CD14-positive monocyte (primary cell): ENCODE data around the gene KCNN3. TPM values are rescaled to one million over a fixed set of nuclear protein-coding genes. Genes with fewer than 3 reads are reported as not detected.

ENCODE experiments used
- DNase-seq, 3 donors: peaks; one replicate each; pipeline ENCODE4 v3.0.0-alpha.2; 2011 to 2022
- H2AFZ ChIP-seq: 2 replicates; pipeline ENCODE4 v1.6.0; 2012; ENCODE audit warnings: mild to moderate bottlenecking, low read depth, low read length, inconsistent platforms; ENCODE audit not compliant: insufficient read depth, poor library complexity, severe bottlenecking
- H3K27ac ChIP-seq, 2 donors: 1 replicate in 1 of 2; 2 replicates in 1 of 2; pipeline ENCODE4 v1.5.1; 2012 to 2013; ENCODE audit warnings: low read length in 2 of 2, control low read depth in 1 of 2, inconsistent platforms in 1 of 2, low read depth in 1 of 2, mild to moderate bottlenecking in 1 of 2
- H3K27me3 ChIP-seq, 2 donors: one replicate each; pipeline versions ENCODE4 v1.6.0 to v1.6.1; 2011 to 2013; ENCODE audit warnings: low read length in 2 of 2; ENCODE audit not compliant: control insufficient read depth in 2 of 2, insufficient read depth in 2 of 2
- H3K36me3 ChIP-seq, 2 donors: replicated peaks in 1 of 2; 1 replicate in 1 of 2; 2 replicates in 1 of 2; pipeline versions ENCODE4 v1.5.1 to v1.6.1; 2012 to 2013; ENCODE audit warnings: low read length in 2 of 2, control low read depth in 1 of 2, inconsistent platforms in 1 of 2, mild to moderate bottlenecking in 1 of 2; ENCODE audit not compliant: insufficient read depth in 2 of 2, control insufficient read depth in 1 of 2
- H3K4me1 ChIP-seq, 2 donors: 1 replicate in 1 of 2; 2 replicates in 1 of 2; pipeline versions ENCODE4 v1.5.1 to v1.6.1; 2012 to 2013; ENCODE audit warnings: low read length in 2 of 2, control low read depth in 1 of 2, inconsistent platforms in 1 of 2, mild to moderate bottlenecking in 1 of 2, moderate library complexity in 1 of 2; ENCODE audit not compliant: insufficient read depth in 2 of 2, control insufficient read depth in 1 of 2
- H3K4me2 ChIP-seq: replicated peaks from 2 replicates; pipeline ENCODE3; 2012; ENCODE audit warnings: low read length, moderate library complexity, mild to moderate bottlenecking; ENCODE audit not compliant: poor library complexity, severe bottlenecking; ENCODE audit errors: extremely low read depth
- H3K4me3 ChIP-seq, 3 experiments: fragments of 200-600 bp in 1 of 3; sonication (generic) in 1 of 3; replicated peaks in 1 of 3; 1 replicate in 2 of 3; 2 replicates in 1 of 3; pipeline ENCODE4 v1.5.1; 2011 to 2013; ENCODE audit warnings: low read length in 3 of 3, mild to moderate bottlenecking in 3 of 3, control low read depth in 2 of 3, low read depth in 2 of 3, inconsistent platforms in 1 of 3, moderate library complexity in 1 of 3
- H3K79me2 ChIP-seq: 2 replicates; pipeline ENCODE4 v1.6.0; 2012; ENCODE audit warnings: mild to moderate bottlenecking, control low read depth, inconsistent platforms, low read length, moderate library complexity; ENCODE audit not compliant: insufficient read depth
- H3K9ac ChIP-seq: 2 replicates; pipeline ENCODE4 v1.6.0; 2017; ENCODE audit warnings: low read length, mild to moderate bottlenecking; ENCODE audit not compliant: insufficient read depth, poor library complexity, severe bottlenecking
- H3K9me3 ChIP-seq, 2 donors: replicated peaks in 1 of 2; 1 replicate in 1 of 2; 2 replicates in 1 of 2; pipeline versions ENCODE4 v1.5.1 to v1.6.1; 2012 to 2013; ENCODE audit warnings: low read length in 2 of 2, control low read depth in 1 of 2; ENCODE audit not compliant: control insufficient read depth in 1 of 2, insufficient read depth in 1 of 2
- H4K20me1 ChIP-seq: 2 replicates; pipeline ENCODE4 v1.6.0; 2012; ENCODE audit warnings: mild to moderate bottlenecking, low read length, control low read depth, moderate library complexity; ENCODE audit not compliant: insufficient read depth
- H3K27ac Mint-ChIP-seq, 7 donors: one replicate each; pipeline ENCODE4 v1.8.0; 2020; ENCODE audit warnings: mild to moderate bottlenecking in 7 of 7, mixed read lengths in 7 of 7, moderate library complexity in 6 of 7, inconsistent platforms in 2 of 7
- H3K27me3 Mint-ChIP-seq, 3 donors: one replicate each; pipeline ENCODE4 v1.8.0; 2021 to 2022; ENCODE audit warnings: low read depth in 3 of 3, mild to moderate bottlenecking in 3 of 3, mixed read lengths in 3 of 3, moderate library complexity in 3 of 3, inconsistent platforms in 1 of 3
- H3K36me3 Mint-ChIP-seq, 2 donors: one replicate each; pipeline ENCODE4 v1.8.0; 2020; ENCODE audit warnings: mixed read lengths in 2 of 2, inconsistent platforms in 1 of 2, mild to moderate bottlenecking in 1 of 2
- H3K4me1 Mint-ChIP-seq: one replicate; pipeline ENCODE4 v1.8.0; 2020; ENCODE audit warnings: mild to moderate bottlenecking, mixed read lengths
- H3K4me3 Mint-ChIP-seq, 2 donors: one replicate each; pipeline ENCODE4 v1.8.0; 2020; ENCODE audit warnings: mild to moderate bottlenecking in 2 of 2, mixed read lengths in 2 of 2, moderate library complexity in 1 of 2
- H3K9me3 Mint-ChIP-seq, 7 donors: one replicate each; pipeline ENCODE4 v1.8.0; 2020 to 2022; ENCODE audit warnings: mixed read lengths in 7 of 7, mild to moderate bottlenecking in 6 of 7, moderate library complexity in 6 of 7, inconsistent platforms in 2 of 7
- CTCF ChIP-seq: fragments of 200-600 bp; IDR thresholded peaks from one replicate; pipeline ENCODE4 v1.8.0; 2022; ENCODE audit warnings: antibody characterized with exemption, mild to moderate bottlenecking
- WGBS: methylation state at CpG from one replicate; pipeline ENCODE4 v1.1.5; 2013; ENCODE audit warnings: missing lambda C conversion rate; ENCODE audit not compliant: insufficient coverage; 5-methylcytosine and 5-hydroxymethylcytosine counted together
- intact Hi-C, 2 donors: fragments of 100-400 bp; cut with micrococcal nuclease; formaldehyde crosslinking; loops; one replicate each; pipeline versions ENCODE4 v1.15.0 to v1.15.1; 2023
- polyA plus RNA-seq, 3 donors: library from polyadenylated mRNA; depleted of rRNA in 1 of 3; unstranded in 2 of 3; stranded (reverse) in 1 of 3; fragments of 300-500 nt in 2 of 3; fragments of >200 nt in 1 of 3; fragmentation: Illumina TruSeq in 2 of 3; gene quantifications; 1 replicate in 2 of 3; 2 replicates in 1 of 3; pipeline ENCODE4 v1.2.3, GENCODE V29; 2012 to 2021

The KCNN3 gene
- polyA plus RNA-seq, 3 donors: not detected

GRCh38 chr1:154859151-154859785 is 10.8 kb downstream of the KCNN3 start:
- H3K27me3 Mint-ChIP-seq: peaks cover 0 to 9% (median 1%) of the 10 kb centered on the region in 3 donors
- H3K27ac Mint-ChIP-seq: peak overlapping the region in 1 of 7 donors; percentile 88
- intact Hi-C loops: no loop called here

More at GRCh38 chr1:154859151-154859785, 10.8 kb downstream of the KCNN3 start:
- H3K27ac ChIP-seq: peak overlapping the region in 1 of 2 donors; percentile 70
- 93% methylated on average over 8 of the region's 9 CpGs for WGBS
- no peak for TF ChIP-seq CTCF
- H3K4me2 ChIP-seq: no peak overlapping the region
- peaks cover 16 to 20% of the 10 kb centered on the region in 2 donors for H3K4me1 ChIP-seq
- no peaks in the 10 kb centered on the region for H3K36me3 ChIP-seq
- no peaks in the 10 kb centered on the region for H4K20me1 ChIP-seq
- H2AFZ ChIP-seq: no peak overlapping the region
- Mint-ChIP-seq H3K4me1 (peaks cover 20% of the 10 kb centered on the region), H3K4me3 (no peak overlapping the region), H3K36me3 (no peaks in the 10 kb centered on the region), H3K9me3 (no peaks in the 10 kb centered on the region)
- no peak overlapping the region for H3K9ac ChIP-seq
- no peak for DNase-seq
- no peak overlapping the region for H3K4me3 ChIP-seq
- no peaks in the 10 kb centered on the region for H3K79me2 ChIP-seq
- H3K27me3 ChIP-seq: no peaks in the 10 kb centered on the region
- H3K9me3 ChIP-seq: no peaks in the 10 kb centered on the region
